SK-N-SH treated with all-trans-retinoic acid at 6 μM for 48 hours (cell line): Measurements from ENCODE around the gene SLC44A5.
A peak's percentile ranks its signal among the peaks of the same experiment; 100 is the strongest.

Experiments used
- ATAC-seq: fragments of 200-7000 bp; cut with Tn5 transposase; 3 replicates; pipeline ENCODE4 v1.9.1; 2020; ENCODE audit warnings: mild to moderate bottlenecking, moderate library complexity
- ARNTL ChIP-seq: fragments of 450-650 bp; formaldehyde crosslinking; IDR thresholded peaks from 2 replicates; pipeline ENCODE4 v1.5.0; 2020; ENCODE audit warnings: low read depth, mild to moderate bottlenecking, moderate library complexity, borderline replicate concordance
- BACH2 ChIP-seq: fragments of 250-450 bp; sonication (Bioruptor Pico); IDR thresholded peaks from 2 replicates; pipeline ENCODE4 v1.9.0; 2021; ENCODE audit warnings: mild to moderate bottlenecking, borderline replicate concordance
- CSDC2 ChIP-seq: fragments of 250-450 bp; sonication (Bioruptor Pico); IDR thresholded peaks from 2 replicates; pipeline ENCODE4 v1.5.0; 2020; ENCODE audit warnings: mild to moderate bottlenecking, moderate library complexity
- CSRNP3 ChIP-seq: fragments of 250-450 bp; sonication (Bioruptor Pico); IDR thresholded peaks from 2 replicates; pipeline ENCODE4 v1.5.1; 2021; ENCODE audit warnings: mild to moderate bottlenecking, moderate library complexity
- GLIS3 ChIP-seq: fragments of 250-450 bp; sonication (Bioruptor Pico); IDR thresholded peaks from 2 replicates; pipeline ENCODE4 v1.5.0; 2020; ENCODE audit warnings: mild to moderate bottlenecking, moderate library complexity
- ISL1 ChIP-seq: fragments of 250-450 bp; sonication (Bioruptor Pico); IDR thresholded peaks from 2 replicates; pipeline ENCODE4 v2.1.2; 2022; ENCODE audit warnings: mild to moderate bottlenecking, moderate library complexity
- OSR1 ChIP-seq: fragments of 250-450 bp; sonication (Bioruptor Pico); IDR thresholded peaks from 2 replicates; pipeline ENCODE4 v1.8.0; 2022; ENCODE audit warnings: moderate library complexity, mild to moderate bottlenecking, inconsistent platforms
- PATZ1 ChIP-seq: fragments of 250-450 bp; sonication (Bioruptor Pico); IDR thresholded peaks from 2 replicates; pipeline ENCODE4 v1.8.0; 2020; ENCODE audit warnings: mild to moderate bottlenecking, moderate library complexity, borderline replicate concordance
- POU6F1 ChIP-seq: fragments of 250-450 bp; sonication (Bioruptor Pico); IDR thresholded peaks from 2 replicates; pipeline ENCODE4 v1.8.0; 2021; ENCODE audit warnings: low read depth, mild to moderate bottlenecking, moderate library complexity, borderline replicate concordance
- PPARA ChIP-seq: fragments of 250-450 bp; sonication (Bioruptor Pico); IDR thresholded peaks from 2 replicates; pipeline ENCODE4 v1.5.0; 2020; ENCODE audit warnings: mild to moderate bottlenecking, borderline replicate concordance
- SNAI2 ChIP-seq: fragments of 250-450 bp; sonication (Bioruptor Pico); IDR thresholded peaks from 2 replicates; pipeline ENCODE4 v1.5.0; 2020; ENCODE audit warnings: mild to moderate bottlenecking, moderate library complexity
- TCF4 ChIP-seq: fragments of 250-450 bp; sonication (Bioruptor Pico); IDR thresholded peaks from 2 replicates; pipeline ENCODE4 v1.8.0; 2021; ENCODE audit warnings: mild to moderate bottlenecking, moderate library complexity, borderline replicate concordance
- TOX ChIP-seq: fragments of 250-450 bp; sonication (Bioruptor Pico); IDR thresholded peaks from 2 replicates; pipeline ENCODE4 v1.8.0; 2021; ENCODE audit warnings: mild to moderate bottlenecking, moderate library complexity, borderline replicate concordance
- TSHZ2 ChIP-seq: fragments of 250-450 bp; sonication (Bioruptor Pico); IDR thresholded peaks from 2 replicates; pipeline ENCODE4 v1.5.0; 2020; ENCODE audit warnings: mild to moderate bottlenecking, moderate library complexity
- ZC3H10 ChIP-seq: fragments of 250-450 bp; sonication (Bioruptor Pico); IDR thresholded peaks from 2 replicates; pipeline ENCODE4 v1.5.1; 2021; ENCODE audit warnings: mild to moderate bottlenecking, moderate library complexity
- ZFP30 ChIP-seq: fragments of 450-650 bp; formaldehyde crosslinking; IDR thresholded peaks from 2 replicates; pipeline ENCODE4 v1.5.0; 2022; ENCODE audit warnings: mild to moderate bottlenecking, moderate library complexity
- ZNF565 ChIP-seq: fragments of 450-650 bp; formaldehyde crosslinking; conservative IDR thresholded peaks from 2 replicates; pipeline ENCODE4 v1.5.0; 2020; ENCODE audit warnings: low read depth, mild to moderate bottlenecking, moderate library complexity
- ZNF70 ChIP-seq: fragments of 450-650 bp; formaldehyde crosslinking; IDR thresholded peaks from 2 replicates; pipeline ENCODE4 v1.5.0; 2020; ENCODE audit warnings: mild to moderate bottlenecking, moderate library complexity

SLC44A5 gene

GRCh38 chr1:75518686-75519085 is 92.2 kb downstream of the SLC44A5 start:
- ATAC-seq: no peak
- no peak for TF ChIP-seq TOX (CRISPR knock-in tag)
- TF ChIP-seq BACH2 (CRISPR knock-in tag): no peak
- no peak for TF ChIP-seq ZNF565 (CRISPR knock-in tag)
- no peak for TF ChIP-seq PATZ1 (CRISPR knock-in tag)
- TF ChIP-seq GLIS3 (CRISPR knock-in tag): no peak
- no peak for TF ChIP-seq TSHZ2 (CRISPR knock-in tag)
- no peak for TF ChIP-seq CSRNP3 (CRISPR knock-in tag)
- TF ChIP-seq ZC3H10 (CRISPR knock-in tag): no peak
- TF ChIP-seq CSDC2 (CRISPR knock-in tag): no peak
- TF ChIP-seq SNAI2 (CRISPR knock-in tag): no peak
- no peak for TF ChIP-seq PPARA (CRISPR knock-in tag)
- no peak for TF ChIP-seq ZNF70 (CRISPR knock-in tag)
- no peak for TF ChIP-seq OSR1 (CRISPR knock-in tag)
- no peak for TF ChIP-seq POU6F1 (CRISPR knock-in tag)
- TF ChIP-seq ZFP30 (CRISPR knock-in tag): no peak

GRCh38 chr1:75514270-75514669 is 96.6 kb downstream of the SLC44A5 start:
- peak; percentile 93 for ATAC-seq
- TF ChIP-seq TCF4 (CRISPR knock-in tag): peak; percentile 49
- peak; percentile 70 for TF ChIP-seq ZC3H10 (CRISPR knock-in tag)
- no peak for TF ChIP-seq ARNTL
- peak; percentile 90 for TF ChIP-seq ISL1 (CRISPR knock-in tag)
- 0 out of 2 replicates have a peak, but pooled peaks have one; percentile 60 for TF ChIP-seq TOX (CRISPR knock-in tag)
- TF ChIP-seq TSHZ2 (CRISPR knock-in tag): no peak
- TF ChIP-seq PATZ1 (CRISPR knock-in tag): peak; percentile 79; the same call in 1 of the 2 replicates
- TF ChIP-seq, all 23 proteins: peak for 5
